GM18502 (cell line): Measurements from ENCODE around the gene ELFN1.

Experiments used
- ATAC-seq: cut with Tn5 transposase; IDR thresholded peaks from one replicate; pipeline ENCODE4 v1.9.1; 2021; ENCODE audit warnings: mild to moderate bottlenecking; ENCODE audit not compliant: unreplicated experiment, poor library complexity

Gene ELFN1

GRCh38 chr7:1641661-1642260 is 28.3 kb upstream of the ELFN1 start:
- no peak for ATAC-seq

DNA sequence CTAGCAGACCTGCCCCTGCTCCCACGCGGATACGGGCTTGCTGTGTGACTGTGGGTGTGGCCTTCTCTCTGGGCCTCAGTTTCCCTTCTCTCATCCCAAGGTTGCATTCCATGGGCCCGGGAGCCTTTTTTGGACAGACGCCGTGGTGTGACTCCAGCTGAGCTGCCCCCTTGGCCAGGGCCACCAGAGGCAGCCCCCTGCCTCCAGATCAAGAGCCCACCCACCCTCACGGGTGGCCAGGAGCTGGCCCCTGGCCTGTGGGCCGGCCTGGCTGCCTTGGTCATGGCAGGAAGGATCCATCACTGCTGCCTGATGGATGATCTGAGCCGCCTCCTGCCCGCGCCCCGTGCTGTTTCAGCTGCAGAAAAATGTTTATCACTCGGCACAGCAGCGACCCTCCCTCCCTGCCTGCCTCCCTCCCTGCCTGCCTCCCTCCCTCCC is 27.8 kb upstream of the ELFN1 start:
- ATAC-seq, result no peak

DNA sequence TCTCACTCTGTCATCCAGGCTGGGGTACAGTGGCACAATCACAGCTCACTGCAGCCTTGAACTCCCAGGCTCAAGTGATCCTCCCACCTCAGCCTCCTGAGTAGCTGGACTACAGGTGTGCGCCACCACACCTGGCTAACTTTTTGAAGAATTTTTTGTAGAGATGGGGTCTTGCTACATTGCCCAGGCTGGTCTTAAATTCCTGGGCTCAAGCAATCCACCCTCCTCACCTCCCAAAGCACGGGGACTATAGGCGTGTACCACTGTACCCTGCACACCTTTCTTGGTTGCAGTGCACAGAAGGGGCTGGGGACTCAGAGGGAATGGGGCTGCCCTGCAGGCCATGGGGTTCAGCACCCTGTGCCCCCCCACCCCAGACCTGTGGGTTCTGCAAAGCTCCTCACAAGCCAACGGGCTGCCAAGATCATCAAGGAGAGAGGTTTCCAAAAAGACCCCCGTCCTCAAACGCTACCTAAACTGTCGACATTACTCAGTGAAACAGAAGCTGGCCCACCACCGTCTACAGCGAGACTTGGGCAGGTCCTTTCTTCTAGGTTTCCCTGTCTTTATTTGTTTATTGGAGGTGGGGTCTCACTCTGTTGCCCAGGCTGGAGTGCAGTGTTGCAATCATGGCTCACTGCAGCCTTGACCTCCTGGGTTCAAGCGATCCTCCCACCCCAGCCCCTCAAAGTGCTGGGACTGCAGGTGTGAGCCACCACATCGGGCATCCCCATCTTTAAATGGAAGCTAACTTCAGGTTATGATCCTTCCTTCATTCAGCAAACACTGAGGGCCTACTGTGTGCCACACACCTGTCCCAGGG is 26.6 kb upstream of the ELFN1 start:
- no peak for ATAC-seq

DNA sequence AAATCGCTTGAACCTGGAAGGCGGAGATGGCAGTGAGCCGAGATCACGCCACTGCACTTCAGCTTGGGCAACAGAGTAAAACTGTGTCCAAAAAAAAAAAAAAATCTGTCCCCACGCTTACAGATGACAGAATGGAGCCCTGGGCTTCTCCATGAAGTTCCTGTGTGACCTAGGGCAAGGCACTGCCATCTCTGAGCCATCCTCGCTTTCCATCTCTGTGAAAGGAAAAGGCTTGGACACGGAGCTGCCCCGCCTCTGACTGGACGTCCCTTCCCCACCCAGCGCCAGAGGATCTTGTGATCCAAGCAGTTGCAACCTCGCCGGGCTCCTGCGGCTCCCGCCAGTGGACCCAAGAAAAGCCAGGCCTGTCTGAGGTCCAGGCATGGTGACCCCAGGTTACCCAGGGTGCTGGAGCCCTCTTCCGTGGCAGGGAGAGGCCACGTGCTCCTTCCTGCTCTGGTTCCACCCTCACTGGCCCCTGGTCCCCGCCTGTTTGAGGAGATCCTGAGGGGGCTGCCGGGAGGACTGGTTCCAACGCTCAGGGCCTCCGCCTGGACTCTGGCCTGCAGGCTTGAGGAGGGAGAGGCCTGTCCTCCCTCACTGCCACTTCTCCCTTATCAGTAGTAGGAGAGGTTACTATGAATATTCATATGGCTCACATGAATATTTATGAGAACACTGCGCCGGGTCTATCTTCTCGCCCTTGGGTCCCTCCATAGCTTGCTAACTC is 25.6 kb upstream of the ELFN1 start:
- no peak for ATAC-seq

- ATAC-seq, result no peak
These were observed 25.0 kb upstream of the ELFN1 start for GRCh38 chr7:1645071-1645409.

DNA sequence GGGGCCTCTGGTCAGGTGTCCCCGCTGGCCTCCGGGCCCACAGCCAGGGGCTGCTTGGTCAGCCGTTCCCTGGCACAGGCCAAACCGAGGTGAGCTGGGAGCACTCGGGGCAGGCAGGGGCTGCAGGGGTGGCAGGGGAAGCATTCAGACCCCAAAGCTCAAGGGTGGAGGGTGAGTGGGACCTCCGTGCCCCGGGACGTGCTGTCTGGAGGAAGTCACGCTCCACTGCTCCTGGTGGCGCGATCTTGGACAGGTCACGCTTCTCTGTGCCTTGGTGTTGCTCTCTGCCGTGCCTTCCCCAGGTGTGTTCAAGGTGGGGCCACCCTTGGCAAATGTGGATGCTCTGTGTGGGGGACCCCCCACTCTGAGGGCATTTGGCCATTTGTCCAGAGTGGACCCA is 24.6 kb upstream of the ELFN1 start:
- no peak for ATAC-seq

GRCh38 chr7:1646391-1646790 is 23.7 kb upstream of the ELFN1 start:
- no peak for ATAC-seq

GRCh38 chr7:1646957-1647891 is 22.9 kb upstream of the ELFN1 start:
- no peak for ATAC-seq

- ATAC-seq, result no peak
These were observed 22.0 kb upstream of the ELFN1 start for GRCh38 chr7:1647961-1648672.

GRCh38 chr7:1649751-1650326 is 20.2 kb upstream of the ELFN1 start:
- no peak for ATAC-seq

DNA sequence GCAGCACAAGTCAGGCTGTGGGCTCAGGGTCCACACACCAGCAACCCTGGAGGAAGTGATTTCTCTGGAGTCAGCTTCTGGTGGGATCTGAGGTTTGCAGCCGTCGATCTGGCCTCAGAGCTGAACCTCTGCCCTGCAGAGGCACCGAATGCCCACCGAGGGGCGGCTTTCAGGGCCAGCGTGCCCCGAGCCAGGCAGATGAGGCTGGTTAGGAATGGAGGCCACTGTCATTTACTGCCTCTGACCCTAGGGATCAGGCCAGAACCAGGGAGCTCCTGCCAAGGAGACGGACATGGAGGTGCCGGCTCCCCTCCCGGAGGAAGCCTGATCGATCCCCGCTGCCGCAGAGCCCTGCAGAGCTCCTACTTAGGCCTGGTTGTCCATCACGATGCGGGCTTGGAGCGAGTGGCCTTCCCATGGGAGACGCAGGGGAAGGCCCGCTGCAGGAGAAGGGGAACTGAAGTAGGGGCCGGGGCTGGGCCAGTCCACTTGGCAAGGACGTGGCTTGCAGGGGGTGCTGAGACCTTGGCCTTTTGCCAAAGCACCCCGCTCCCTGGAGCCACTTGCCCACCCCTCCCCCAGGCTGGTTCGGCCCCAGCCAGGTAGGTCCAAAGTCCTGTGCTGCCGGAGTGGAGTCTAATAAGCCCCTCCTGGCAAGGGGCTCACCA is 19.6 kb upstream of the ELFN1 start:
- ATAC-seq, result no peak

GRCh38 chr7:1651031-1651446 is 19.0 kb upstream of the ELFN1 start:
- no peak for ATAC-seq

- ATAC-seq, result no peak
These were observed 18.2 kb upstream of the ELFN1 start for GRCh38 chr7:1651891-1652290.

- ATAC-seq, result no peak
These were observed 16.6 kb upstream of the ELFN1 start for GRCh38 chr7:1653500-1653899.

DNA sequence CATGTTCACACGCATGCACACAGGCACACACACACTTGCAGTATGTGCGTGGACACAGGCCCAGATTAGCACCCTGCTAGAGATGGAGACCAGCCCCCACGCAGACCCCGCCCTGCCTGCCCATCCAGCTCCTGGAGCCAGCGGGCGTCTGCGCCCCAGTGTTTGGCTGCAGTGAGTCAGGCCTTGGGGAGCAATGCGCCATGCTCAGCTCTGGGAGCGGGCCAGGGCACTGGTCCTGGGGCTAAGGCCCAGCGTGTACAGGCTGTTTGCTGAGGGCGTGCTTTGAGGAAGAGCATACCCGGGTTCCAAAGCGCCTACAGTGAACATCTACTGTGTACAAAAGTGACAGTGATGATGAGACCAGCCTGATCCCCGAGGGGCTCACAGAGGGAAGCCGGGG is 16.0 kb upstream of the ELFN1 start:
- ATAC-seq, result no peak

- ATAC-seq, result no peak
These were observed 15.2 kb upstream of the ELFN1 start for GRCh38 chr7:1654738-1655475.

DNA sequence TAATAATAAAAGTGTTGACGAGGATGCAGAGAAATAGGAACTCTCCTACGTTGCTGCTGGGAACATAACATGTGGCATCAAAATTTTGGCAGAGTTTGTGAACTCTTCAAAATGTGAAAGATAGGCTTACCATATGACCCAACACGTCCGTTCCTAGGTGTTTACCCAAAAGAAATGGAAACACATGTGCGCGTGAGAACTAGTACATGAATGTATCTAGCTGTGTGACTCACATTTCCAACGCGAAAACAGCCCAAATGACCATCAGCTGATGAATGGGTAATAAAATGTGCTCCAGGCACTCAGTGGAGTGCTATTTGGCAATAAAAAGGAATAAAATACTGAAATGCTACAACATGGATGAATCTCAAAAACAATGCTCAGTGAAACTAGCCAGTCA is 10.4 kb upstream of the ELFN1 start:
- ATAC-seq, result no peak

DNA sequence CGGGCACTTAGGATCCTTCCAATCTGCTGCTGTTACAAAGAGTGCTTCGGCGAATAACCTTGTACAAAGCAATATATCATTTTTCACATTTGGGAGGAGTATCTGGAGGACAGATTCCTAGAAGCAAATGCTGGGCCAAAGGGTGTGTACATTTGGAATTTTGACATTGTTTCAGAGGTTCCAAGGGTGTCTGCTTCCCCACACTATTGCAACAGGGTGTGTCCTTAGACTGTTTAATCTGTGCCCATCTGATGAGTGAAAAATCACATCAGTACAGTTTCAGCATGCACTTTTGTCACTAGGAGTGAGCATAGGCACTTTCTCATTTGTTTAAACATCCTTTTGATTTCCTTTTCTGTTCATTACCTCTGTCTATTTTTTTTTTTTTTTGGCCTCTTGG is 8.6 kb upstream of the ELFN1 start:
- ATAC-seq, result no peak
